GM12878 (cell line): ENCODE data around the gene USP34. TPM values are rescaled to one million over a fixed set of nuclear protein-coding genes. Genes with fewer than 3 reads are reported as not detected.

ENCODE experiments used
- CBFB ChIP-seq: IDR thresholded peaks from 2 replicates; pipeline ENCODE4 v1.6.1; 2016; ENCODE audit warnings: antibody characterized with exemption, low read depth
- CEBPB ChIP-seq, 2 experiments: fragments of 150-350 bp in 1 of 2; IDR thresholded peaks; 2 replicates each; pipeline ENCODE4 v1.6.1; 2012 to 2014; ENCODE audit warnings: low read depth in 2 of 2, low read length in 2 of 2, borderline replicate concordance in 1 of 2, inconsistent platforms in 1 of 2
- CHD2 ChIP-seq: IDR thresholded peaks from 2 replicates; pipeline ENCODE4 v1.6.1; 2011; ENCODE audit warnings: low read depth, low read length, improper control_type of control experiment, borderline replicate concordance
- CREM ChIP-seq: IDR thresholded peaks from 2 replicates; pipeline ENCODE4 v1.6.1; 2014; ENCODE audit warnings: antibody characterized with exemption, low read depth
- ESRRA ChIP-seq: IDR thresholded peaks from 2 replicates; pipeline ENCODE4 v1.6.1; 2012; ENCODE audit warnings: mild to moderate bottlenecking, low read length, improper control_type of control experiment
- GABPA ChIP-seq: IDR thresholded peaks from 2 replicates; pipeline ENCODE4 v1.6.1; 2014; ENCODE audit warnings: antibody characterized with exemption, low read depth, mild to moderate bottlenecking, inconsistent platforms
- IRF4 ChIP-seq: IDR thresholded peaks from 2 replicates; pipeline ENCODE4 v1.6.1; 2011; ENCODE audit warnings: low read depth, low read length
- MEF2A ChIP-seq: IDR thresholded peaks from 2 replicates; pipeline ENCODE4 v1.6.1; 2011; ENCODE audit warnings: low read depth, mild to moderate bottlenecking, low read length, moderate library complexity; ENCODE audit not compliant: insufficient read depth
- NFIC ChIP-seq: IDR thresholded peaks from 2 replicates; pipeline ENCODE4 v1.6.1; 2012; ENCODE audit warnings: low read depth, mild to moderate bottlenecking, inconsistent platforms, low read length, moderate library complexity
- NFXL1 ChIP-seq: fragments of 450-650 bp; IDR thresholded peaks from 2 replicates; pipeline ENCODE4 v1.6.1; 2017; ENCODE audit warnings: antibody characterized with exemption, mild to moderate bottlenecking, borderline replicate concordance
- NFYA ChIP-seq: IDR thresholded peaks from 2 replicates; pipeline ENCODE4 v1.6.1; 2011; ENCODE audit warnings: low read depth, mild to moderate bottlenecking, low read length, improper control_type of control experiment, borderline replicate concordance
- PAX8 ChIP-seq: fragments of 450-650 bp; IDR thresholded peaks from 2 replicates; pipeline ENCODE4 v1.6.1; 2017; ENCODE audit warnings: mild to moderate bottlenecking, moderate library complexity
- RAD21 ChIP-seq: IDR thresholded peaks from 2 replicates; pipeline ENCODE4 v1.6.1; 2011; ENCODE audit warnings: mild to moderate bottlenecking, low read depth, low read length, moderate library complexity; ENCODE audit not compliant: insufficient read depth
- RAD51 ChIP-seq: fragments of 450-650 bp; IDR thresholded peaks from 2 replicates; pipeline ENCODE4 v1.6.1; 2016; ENCODE audit warnings: moderate library complexity, mild to moderate bottlenecking, inconsistent platforms
- RCOR1 ChIP-seq: conservative IDR thresholded peaks from 2 replicates; pipeline ENCODE4 v1.6.1; 2012; ENCODE audit warnings: low read depth, low read length, improper control_type of control experiment
- RELA ChIP-seq: fragments of 450-650 bp; IDR thresholded peaks from 2 replicates; pipeline ENCODE4 v1.8.0; 2014; ENCODE audit warnings: borderline replicate concordance; ENCODE audit not compliant: partially characterized antibody
- SP1 ChIP-seq: IDR thresholded peaks from one replicate; pipeline ENCODE4 v1.6.1; 2011; ENCODE audit warnings: low read depth, low read length
- SRF ChIP-seq, 2 experiments: IDR thresholded peaks; 2 replicates each; pipeline ENCODE4 v1.6.1; 2011; ENCODE audit warnings: low read depth in 2 of 2, low read length in 2 of 2, mild to moderate bottlenecking in 1 of 2, moderate library complexity in 1 of 2
- TARDBP ChIP-seq: IDR thresholded peaks from 2 replicates; pipeline ENCODE4 v1.6.1; 2016; ENCODE audit warnings: borderline replicate concordance
- WRNIP1 ChIP-seq: IDR thresholded peaks from 2 replicates; pipeline ENCODE4 v1.6.1; 2011; ENCODE audit warnings: low read depth, low read length, improper control_type of control experiment, borderline replicate concordance
- YBX1 ChIP-seq: fragments of 450-650 bp; IDR thresholded peaks from 2 replicates; pipeline ENCODE4 v1.6.1; 2016; ENCODE audit warnings: antibody characterized with exemption
- ZNF24 ChIP-seq: fragments of 450-650 bp; IDR thresholded peaks from 2 replicates; pipeline ENCODE4 v1.6.1; 2017; ENCODE audit warnings: antibody characterized with exemption, mild to moderate bottlenecking
- polyA plus RNA-seq, 11 experiments: library from polyadenylated mRNA; depleted of rRNA in 4 of 11; unstranded in 6 of 11; stranded (reverse) in 5 of 11; fragments of >200 nt; fragmentation: Nextera tagmentation in 4 of 11; fragmentation: Illumina TruSeq in 1 of 11; extraction: Ambion mirVana in 4 of 11; extraction: Trizol in 1 of 11; gene quantifications; 1 replicate in 1 of 11; 2 replicates in 10 of 11; pipeline versions ENCODE4 v1.2.1 to v1.2.3, GENCODE V29; 2011 to 2016; ENCODE audit warnings: inconsistent platforms in 2 of 11, missing spikeins in 2 of 11, low read depth in 1 of 11
- total RNA-seq, 4 experiments: library from RNA; depleted of rRNA in 3 of 4; stranded (reverse); fragments of >200 nt in 3 of 4; fragmentation: Illumina TruSeq in 1 of 4; extraction: Trizol in 1 of 4; gene quantifications; 2 replicates each; pipeline versions ENCODE4 v1.2.1 to v1.2.3, GENCODE V29; 2013 to 2021
- TF ChIP-seq, protein P1 (sequence below): IDR thresholded peaks from 2 replicates; pipeline ENCODE4 v1.6.1; 2012; ENCODE audit warnings: low read depth, low read length, improper control_type of control experiment
- TF ChIP-seq, protein P2 (sequence below): fragments of 450-650 bp; formaldehyde crosslinking; IDR thresholded peaks from 2 replicates; pipeline ENCODE4 v1.4.0; 2022; ENCODE audit warnings: mild to moderate bottlenecking, moderate library complexity
- TF ChIP-seq, protein P3 (sequence below): fragments of 150-350 bp; IDR thresholded peaks from 2 replicates; pipeline ENCODE4 v1.6.1; 2014; ENCODE audit warnings: mild to moderate bottlenecking, low read depth, low read length

The USP34 gene
- total and polyA plus RNA-seq, 10 of the 15 experiments (the other 5 are each of a cell fraction or from before 2014, with no cell fraction given) = 26.2 to 106 (median 62.1) TPM

DNA sequence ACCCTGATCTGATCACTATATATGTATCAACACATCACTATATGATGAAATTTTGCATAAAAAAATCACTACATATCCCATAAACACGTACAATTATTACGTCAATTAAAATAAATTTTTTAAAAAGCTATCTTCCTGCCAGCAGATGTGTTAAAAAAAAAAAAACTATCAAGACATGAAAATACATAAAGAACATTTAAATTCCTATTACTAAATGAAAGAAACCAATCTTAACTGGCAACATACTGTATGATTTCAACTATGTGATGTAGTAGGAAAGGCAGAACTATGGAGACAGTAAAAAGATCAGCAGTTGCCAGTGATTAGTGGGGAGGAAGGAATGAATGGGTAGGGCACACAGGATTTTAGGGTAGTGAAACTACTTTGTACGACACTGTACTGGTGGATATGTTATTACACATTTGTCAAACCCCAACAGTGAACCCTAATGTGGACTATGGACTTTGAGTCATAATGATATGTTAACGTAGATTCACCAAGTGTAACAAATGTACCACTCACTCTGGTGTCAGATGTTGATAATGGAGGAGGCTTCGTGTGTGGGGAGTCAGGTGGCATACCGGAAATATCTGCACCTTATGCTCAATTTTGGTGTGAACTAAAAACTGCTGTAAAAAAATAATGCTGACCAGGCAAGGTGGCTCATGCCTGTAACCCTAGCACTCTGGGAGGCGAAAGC lies 27.4 kb downstream of the USP34 start (continued):
- TF ChIP-seq, protein P1, sequence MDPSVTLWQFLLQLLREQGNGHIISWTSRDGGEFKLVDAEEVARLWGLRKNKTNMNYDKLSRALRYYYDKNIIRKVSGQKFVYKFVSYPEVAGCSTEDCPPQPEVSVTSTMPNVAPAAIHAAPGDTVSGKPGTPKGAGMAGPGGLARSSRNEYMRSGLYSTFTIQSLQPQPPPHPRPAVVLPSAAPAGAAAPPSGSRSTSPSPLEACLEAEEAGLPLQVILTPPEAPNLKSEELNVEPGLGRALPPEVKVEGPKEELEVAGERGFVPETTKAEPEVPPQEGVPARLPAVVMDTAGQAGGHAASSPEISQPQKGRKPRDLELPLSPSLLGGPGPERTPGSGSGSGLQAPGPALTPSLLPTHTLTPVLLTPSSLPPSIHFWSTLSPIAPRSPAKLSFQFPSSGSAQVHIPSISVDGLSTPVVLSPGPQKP = peak; percentile 91
- TF ChIP-seq CREM (peak; percentile 63; the same call in 1 of the 2 replicates), GABPA (no peak), IRF4 (peak; percentile 88; the same call in 1 of the 2 replicates), CHD2 (peak; percentile 67; the same call in 1 of the 2 replicates), RAD21 (no peak), RCOR1 (no peak), YBX1 (no peak), CEBPB (IDR thresholded peaks at IDR 0.05; ENCODE audit: borderline replicate concordance in 1 of 2, low read depth in 2 of 2, low read length in 2 of 2) (no peak), NFXL1 (no peak), MEF2A (peak; percentile 62; the same call in 1 of the 2 replicates), WRNIP1 (no peak), NFYA (no peak), PAX8 (no peak), SP1 (no peak), ZNF24 (peak; percentile 98), ESRRA (no peak), TARDBP (no peak), CBFB (0 out of 2 replicates have a peak, but pooled peaks have one; percentile 32), RELA (no peak), SRF (IDR thresholded peaks at IDR 0.05; ENCODE audit: low read depth in 2 of 2, low read length in 2 of 2) (peak; percentile 73 to 92; a peak in 3 of 4 replicates), RAD51 (peak; percentile 92), NFIC (peak; percentile 76; the same call in 1 of the 2 replicates)
- TF ChIP-seq, protein P2, sequence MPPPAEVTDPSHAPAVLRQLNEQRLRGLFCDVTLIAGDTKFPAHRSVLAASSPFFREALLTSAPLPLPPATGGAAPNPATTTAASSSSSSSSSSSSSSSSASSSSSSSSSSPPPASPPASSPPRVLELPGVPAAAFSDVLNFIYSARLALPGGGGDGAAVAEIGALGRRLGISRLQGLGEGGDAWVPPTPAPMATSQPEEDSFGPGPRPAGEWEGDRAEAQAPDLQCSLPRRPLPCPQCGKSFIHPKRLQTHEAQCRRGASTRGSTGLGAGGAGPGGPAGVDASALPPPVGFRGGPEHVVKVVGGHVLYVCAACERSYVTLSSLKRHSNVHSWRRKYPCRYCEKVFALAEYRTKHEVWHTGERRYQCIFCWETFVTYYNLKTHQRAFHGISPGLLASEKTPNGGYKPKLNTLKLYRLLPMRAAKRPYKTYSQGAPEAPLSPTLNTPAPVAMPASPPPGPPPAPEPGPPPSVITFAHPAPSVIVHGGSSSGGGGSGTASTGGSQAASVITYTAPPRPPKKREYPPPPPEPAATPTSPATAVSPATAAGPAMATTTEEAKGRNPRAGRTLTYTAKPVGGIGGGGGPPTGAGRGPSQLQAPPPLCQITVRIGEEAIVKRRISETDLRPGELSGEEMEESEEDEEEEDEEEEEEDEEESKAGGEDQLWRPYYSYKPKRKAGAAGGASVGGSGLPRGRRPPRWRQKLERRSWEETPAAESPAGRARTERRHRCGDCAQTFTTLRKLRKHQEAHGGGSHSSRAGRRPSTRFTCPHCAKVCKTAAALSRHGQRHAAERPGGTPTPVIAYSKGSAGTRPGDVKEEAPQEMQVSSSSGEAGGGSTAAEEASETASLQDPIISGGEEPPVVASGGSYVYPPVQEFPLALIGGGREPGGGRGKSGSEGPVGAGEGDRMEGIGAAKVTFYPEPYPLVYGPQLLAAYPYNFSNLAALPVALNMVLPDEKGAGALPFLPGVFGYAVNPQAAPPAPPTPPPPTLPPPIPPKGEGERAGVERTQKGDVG (CRISPR knock-in tag) = no peak
- TF ChIP-seq, protein P3, sequence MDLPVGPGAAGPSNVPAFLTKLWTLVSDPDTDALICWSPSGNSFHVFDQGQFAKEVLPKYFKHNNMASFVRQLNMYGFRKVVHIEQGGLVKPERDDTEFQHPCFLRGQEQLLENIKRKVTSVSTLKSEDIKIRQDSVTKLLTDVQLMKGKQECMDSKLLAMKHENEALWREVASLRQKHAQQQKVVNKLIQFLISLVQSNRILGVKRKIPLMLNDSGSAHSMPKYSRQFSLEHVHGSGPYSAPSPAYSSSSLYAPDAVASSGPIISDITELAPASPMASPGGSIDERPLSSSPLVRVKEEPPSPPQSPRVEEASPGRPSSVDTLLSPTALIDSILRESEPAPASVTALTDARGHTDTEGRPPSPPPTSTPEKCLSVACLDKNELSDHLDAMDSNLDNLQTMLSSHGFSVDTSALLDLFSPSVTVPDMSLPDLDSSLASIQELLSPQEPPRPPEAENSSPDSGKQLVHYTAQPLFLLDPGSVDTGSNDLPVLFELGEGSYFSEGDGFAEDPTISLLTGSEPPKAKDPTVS = no peak
